Suprapubic skin (tissue), 4 donors: ENCODE measurements around the gene ZNF664.

Experiments
- EP300 ChIP-seq: sonication (generic); formaldehyde crosslinking; IDR thresholded peaks from one replicate; pipeline ENCODE4 v1.6.1; 2017; ENCODE audit warnings: antibody characterized with exemption
- POLR2A ChIP-seq, 2 donors: fragments of 450-650 bp; IDR thresholded peaks; one replicate each; pipeline ENCODE4 v1.6.1; 2017; ENCODE audit warnings: antibody characterized with exemption in 2 of 2, mild to moderate bottlenecking in 2 of 2, moderate library complexity in 2 of 2
- POLR2AphosphoS5 ChIP-seq, 3 donors: sonication (generic); formaldehyde crosslinking; IDR thresholded peaks; one replicate each; pipeline ENCODE4 v1.6.1; 2017; ENCODE audit warnings: antibody characterized with exemption in 3 of 3
- TF ChIP-seq, protein P1 (sequence below), 2 donors: fragments of 200-600 bp in 1 of 2; fragments of 450-650 bp in 1 of 2; sonication (generic) in 1 of 2; IDR thresholded peaks; one replicate each; pipeline ENCODE4 v1.5.1; 2016 to 2019; ENCODE audit warnings: antibody characterized with exemption in 2 of 2, mild to moderate bottlenecking in 1 of 2, moderate library complexity in 1 of 2

DNA sequence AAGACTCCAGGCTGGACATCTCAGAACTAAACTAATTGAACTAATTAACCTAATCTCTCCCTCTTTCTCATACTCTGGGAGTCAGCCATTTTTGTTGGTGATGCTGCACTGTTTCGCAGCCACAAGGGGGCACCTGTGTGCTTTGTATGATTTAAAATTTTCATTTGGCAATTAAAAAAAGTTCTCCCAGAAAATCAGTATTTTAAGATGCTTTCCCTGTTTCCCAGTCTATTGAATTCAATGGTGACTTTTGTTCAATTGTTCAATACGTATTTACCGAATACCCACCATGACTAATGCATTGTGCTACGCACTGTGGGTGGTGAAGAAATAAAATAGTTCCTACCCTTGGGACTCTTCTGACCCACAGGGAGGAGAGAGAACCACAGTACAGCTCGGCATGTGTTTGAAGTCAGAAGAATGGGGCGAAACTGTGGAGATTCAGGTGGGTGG is 63.7 kb downstream of the ZNF664 start:
- TF ChIP-seq POLR2A (IDR thresholded peaks at IDR 0.05) = no peak
- TF ChIP-seq, protein P1, sequence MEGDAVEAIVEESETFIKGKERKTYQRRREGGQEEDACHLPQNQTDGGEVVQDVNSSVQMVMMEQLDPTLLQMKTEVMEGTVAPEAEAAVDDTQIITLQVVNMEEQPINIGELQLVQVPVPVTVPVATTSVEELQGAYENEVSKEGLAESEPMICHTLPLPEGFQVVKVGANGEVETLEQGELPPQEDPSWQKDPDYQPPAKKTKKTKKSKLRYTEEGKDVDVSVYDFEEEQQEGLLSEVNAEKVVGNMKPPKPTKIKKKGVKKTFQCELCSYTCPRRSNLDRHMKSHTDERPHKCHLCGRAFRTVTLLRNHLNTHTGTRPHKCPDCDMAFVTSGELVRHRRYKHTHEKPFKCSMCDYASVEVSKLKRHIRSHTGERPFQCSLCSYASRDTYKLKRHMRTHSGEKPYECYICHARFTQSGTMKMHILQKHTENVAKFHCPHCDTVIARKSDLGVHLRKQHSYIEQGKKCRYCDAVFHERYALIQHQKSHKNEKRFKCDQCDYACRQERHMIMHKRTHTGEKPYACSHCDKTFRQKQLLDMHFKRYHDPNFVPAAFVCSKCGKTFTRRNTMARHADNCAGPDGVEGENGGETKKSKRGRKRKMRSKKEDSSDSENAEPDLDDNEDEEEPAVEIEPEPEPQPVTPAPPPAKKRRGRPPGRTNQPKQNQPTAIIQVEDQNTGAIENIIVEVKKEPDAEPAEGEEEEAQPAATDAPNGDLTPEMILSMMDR (IDR thresholded peaks at IDR 0.05) = peak; percentile 87 to 88
- no peak for TF ChIP-seq EP300
- no peak for TF ChIP-seq POLR2AphosphoS5 (IDR thresholded peaks at IDR 0.05)
